Activated T-cell treated with anti-CD3 and anti-CD28 coated beads for 4 hours (primary cell): Measurements from ENCODE around the gene SSC4D.
"Not testable (repeated sequence)": the region's sequence is repeated elsewhere in the genome, so short reads cannot be mapped to it uniquely, and the experiment has no call there.

Source experiments
- DNase-seq: peaks from one replicate; pipeline ENCODE4 v3.0.0-alpha.2; 2020

The SSC4D gene

DNA sequence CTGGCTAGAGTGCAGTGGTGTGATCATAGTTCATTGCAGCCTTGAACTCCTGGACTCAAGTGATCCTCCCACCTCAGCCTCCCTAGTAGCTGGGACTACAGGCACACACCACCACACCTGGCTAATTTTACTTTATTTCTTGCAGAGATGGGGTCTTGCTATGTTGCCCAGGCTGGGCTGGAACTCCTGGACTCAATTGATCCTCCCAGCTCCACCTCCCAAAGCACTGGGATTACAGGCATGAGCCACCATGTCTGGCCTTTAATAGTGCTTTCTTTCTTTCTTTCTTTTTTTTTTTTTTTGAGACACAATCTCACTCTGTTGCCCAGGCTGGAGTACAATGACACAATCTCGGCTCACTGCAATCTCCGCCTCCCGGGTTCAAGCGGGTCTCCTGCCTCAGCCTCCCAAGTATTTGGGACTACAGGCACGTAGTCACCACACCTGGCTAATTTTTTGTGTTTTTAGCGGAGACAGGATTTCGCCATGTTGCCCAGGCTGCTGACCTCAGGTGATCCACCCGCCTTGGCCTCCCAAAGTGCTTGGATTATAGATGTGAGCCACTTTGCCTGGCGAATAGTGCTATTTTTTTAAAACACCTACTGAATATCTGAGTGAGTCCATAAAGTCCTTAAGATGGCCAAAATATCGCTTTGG lies 8.3 kb upstream of the SSC4D start:
- DNase-seq, result not testable (repeated sequence)

DNA sequence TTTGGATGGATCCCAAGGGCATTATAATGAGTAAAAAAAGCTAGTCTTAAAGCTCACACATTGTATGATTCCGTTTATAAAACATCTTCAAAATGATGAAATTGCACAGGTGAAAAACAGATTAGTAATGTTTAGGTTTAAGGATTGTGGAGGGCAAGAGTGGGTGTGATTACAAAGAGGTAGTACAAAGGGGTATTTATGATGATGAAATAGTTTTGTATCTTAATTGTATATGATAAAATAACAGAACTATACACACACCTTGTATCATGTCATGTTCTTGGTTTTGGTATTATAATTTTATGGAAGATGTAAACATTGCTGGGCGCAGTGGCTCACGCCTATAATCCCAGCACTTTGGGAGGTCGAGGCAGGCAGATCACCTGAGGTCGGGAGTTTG lies 2.8 kb upstream of the SSC4D start:
- no peak for DNase-seq

DNA sequence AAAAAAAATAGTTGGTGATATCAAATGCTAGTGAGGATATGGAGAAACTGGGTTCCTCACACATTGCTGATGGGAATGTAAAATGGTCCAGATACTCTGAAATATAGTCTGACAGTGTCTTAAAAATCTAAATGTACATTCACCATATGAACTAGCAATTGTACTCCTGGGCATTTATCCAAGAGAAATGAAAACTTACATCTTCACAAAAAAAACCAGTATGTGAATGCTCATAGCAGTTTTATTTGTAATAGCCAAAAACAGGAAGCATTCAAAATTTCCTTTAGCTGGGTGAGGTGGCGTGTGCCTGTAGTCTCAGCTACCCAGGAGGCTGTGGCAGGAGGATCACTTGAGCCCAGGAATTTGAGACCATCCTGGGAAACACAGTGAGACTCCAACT lies 2.1 kb upstream of the SSC4D start:
- DNase-seq, result no peak

DNA sequence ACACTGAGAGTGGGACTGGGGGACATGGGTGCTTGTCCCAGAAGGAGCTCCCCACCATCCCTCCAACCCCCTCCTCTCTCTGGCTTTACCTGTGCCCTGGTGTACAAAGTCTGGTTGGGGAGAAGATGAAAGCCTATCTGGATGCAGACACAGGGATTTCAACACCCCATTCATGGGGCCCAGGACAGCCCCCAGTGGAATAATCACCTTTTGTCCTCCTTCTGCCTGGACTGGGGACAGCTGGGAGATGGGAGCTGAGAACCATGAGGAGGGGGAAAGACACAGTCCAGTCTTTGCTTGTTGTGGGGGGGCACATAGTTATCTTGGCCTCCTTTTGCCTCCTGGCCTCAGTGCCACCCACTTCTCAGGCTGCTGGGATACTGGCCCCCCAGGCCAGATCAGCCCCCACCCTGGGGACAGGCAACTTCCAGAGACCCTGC lies 1.4 kb downstream of the SSC4D start:
- DNase-seq, result no peak

DNA sequence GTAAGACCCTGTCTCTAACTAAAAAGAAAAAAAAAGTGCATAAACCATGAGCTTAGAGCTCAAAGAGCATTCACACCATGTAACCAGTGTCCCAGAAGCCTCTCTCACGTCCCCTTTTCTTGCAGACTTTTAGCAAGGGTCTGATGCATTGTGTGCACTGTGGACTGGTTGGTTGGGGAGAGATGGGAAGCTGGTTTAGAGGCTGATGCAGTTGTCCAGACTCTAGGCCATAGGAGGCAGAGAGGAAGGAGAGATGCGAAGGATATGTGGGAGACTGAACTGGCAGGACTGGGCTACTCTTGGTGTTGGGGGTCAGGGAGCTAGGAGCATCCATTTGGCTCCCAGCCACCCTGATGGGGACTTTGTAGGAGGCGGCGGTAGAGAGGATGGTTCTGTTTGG lies 1.8 kb downstream of the SSC4D start:
- no peak for DNase-seq

DNA sequence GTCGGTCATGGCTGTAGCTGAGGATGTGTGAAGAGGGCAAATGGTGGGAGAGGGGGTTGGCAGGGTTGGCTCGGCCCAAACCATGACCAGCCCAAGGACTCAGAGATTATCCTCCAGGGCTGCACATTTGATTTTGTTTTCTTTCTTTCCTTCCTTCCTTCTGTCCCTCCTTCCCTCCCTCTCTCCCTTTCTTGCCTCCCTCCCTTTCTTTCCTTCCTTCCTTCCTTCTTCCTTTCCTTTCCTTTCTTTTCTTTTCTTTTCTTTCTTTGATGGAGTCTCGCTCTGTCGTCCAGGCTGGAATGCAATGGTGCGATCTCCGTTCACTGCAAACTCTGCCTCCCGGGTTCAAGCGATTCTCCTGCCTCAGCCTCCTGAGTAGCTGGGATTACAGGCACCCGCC lies 3.8 kb downstream of the SSC4D start:
- no peak for DNase-seq

DNA sequence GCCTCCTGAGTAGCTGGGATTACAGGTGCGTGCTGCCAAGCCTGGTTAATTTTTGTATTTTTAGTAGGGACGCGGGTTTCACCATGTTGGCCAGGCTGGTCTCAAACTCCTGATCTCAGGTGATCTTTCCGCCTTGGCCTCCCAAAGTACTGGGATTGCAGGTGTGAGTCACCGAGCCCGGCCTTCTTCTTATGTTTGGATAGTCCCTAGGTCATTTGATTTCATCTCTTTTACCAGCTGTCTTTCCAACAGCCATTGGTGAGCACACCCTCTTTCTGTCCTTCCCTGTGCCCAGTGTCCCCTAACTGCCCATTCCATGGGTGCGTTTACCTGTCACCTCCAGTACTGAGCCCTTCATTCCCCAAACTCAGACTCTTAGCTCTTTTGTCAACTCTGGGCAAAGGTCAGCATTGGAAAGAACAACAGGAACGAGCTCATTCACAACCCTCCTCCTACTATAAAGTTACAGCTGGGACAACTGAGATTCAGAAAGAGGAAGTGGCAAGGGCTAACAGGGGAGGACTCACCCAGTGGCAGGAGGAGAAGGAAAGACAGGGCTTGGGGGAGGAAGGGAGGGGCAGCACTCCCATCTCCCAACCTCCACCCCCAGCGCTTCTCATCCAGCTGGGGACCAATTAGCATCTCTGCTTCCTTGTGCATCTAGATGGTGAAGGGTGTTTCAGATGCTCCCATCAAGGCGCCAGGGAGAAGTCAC lies 5.6 kb downstream of the SSC4D start:
- DNase-seq, result no peak

DNA sequence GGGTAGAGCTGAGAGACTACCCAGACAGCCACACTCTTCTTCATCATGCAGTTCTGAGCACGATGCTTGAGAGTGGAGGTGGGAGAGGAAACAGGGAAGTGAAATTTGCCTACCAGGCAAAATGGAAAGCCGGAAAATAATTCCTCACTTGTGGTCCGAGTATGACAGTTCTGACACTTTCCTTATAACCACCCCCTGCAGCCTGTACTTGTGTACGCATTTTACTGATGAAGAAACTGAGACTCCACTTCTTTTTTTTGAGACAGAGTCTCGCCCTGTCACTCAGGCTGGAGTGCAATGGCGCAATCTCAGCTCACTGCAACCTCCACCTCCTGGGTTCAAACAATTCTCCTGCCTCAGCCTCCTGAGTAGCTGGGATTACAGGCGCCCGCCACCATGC lies 6.4 kb downstream of the SSC4D start:
- DNase-seq, result not testable (repeated sequence)

DNA sequence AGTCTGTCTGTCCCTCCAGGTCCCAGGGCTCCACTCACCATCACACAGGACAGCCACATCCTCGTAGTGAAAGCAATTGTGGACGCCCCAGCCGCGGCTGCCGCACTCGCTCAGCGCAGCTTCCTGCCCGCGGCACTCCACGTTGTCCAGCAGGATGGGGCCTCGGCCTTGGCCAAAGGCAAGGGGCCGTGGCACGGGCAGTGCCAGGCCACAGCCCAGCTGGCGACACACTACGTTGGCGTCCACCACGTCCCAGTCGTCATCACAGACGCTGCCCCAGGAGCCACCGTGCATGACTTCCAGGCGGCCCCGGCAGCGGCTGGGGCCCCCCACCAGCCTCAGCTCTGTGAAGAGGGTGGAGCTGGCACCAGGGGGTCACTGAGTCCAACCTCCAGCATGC lies 9.2 kb downstream of the SSC4D start:
- DNase-seq, result no peak

DNA sequence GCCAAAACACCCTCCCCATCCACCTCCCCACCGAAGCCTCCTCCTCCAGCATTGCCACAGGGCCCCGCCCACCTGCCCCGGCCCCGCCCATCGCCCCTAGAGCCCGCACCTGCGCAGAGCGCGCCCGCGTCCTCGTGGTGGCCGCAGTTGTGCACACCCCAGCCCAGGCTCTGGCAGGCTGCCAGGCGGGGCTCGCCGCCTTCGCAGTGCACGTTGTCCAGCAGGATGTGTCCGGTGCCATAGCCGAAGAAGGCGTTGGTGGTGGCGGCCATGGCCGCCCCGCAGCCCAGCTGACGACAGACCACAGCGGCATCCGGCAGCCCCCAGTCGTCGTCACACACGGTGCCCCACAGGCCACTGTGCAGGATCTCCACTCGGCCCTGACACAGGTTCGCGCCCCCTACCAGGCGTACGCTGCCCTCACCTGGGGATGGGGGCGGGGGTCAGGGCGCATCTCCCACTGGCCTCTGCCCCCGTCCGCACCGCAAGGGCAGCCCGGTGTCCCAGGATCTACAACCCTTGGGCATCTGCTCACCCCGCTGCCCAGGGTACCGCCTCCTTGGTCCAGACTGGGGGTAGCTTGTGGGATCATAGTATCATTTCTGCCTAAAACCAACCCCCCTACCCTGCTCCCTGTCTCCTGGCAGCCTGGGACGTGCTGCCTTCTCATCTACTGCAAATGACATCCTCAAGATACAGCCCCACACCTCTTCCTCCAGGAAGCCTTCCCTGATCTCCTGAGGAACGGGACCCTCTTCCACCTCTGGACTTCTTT lies 11.9 kb downstream of the SSC4D start:
- peak; percentile 86 for DNase-seq

DNA sequence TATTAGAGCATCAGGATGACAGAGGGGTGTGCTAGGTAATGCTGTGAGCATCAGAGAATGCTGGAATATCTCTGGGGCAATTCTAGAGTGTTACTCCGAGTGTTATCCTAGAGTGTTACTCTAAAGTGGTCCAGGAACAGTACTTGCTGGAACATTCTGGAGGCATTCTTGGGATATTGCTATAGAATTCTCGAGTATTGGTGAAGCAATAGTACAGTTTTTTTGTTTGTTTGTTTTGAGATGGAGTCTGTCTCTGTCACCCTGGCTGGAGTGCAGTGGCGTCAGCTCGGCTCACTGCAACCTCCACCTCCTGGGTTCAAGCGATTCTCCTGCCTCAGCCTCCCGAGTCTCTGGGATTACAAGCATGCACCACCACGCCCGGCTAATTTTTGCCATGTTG lies 12.6 kb downstream of the SSC4D start:
- DNase-seq, result no peak

DNA sequence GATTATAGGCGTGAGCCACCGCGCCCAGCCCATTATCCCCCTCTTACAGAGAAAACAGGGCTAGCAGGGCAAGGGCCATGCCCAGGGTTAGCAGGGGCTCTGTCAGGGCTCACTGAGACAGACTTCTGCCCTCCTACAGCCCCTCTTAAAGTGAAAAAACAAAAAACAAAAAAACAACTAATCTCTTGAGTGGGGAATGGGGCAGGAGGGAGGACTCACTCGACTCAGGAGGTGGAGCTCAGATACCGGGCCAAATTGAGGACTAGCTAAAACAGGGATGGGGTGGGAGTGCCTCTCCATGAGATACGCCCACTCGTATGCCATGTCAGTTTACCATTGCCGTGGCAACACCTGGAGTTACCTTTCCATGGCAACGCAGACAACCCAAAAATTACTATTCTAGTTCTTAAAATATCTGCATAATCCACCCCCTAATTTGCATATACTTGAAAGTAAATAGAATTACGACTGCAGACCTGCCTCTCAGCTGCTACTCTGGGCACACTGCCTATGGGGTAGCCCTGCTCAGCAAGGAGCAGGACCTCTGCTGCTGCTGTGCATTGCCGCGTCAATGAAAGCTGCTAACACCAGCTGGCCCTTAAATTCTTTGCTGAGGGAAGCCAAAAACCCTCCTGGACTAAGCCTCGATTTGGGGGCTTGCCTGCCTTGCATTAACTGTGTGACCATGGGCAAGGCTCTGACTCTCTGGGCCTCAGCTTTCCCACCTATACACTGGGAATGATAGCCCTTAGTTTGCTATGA lies 13.4 kb downstream of the SSC4D start:
- no peak for DNase-seq

DNA sequence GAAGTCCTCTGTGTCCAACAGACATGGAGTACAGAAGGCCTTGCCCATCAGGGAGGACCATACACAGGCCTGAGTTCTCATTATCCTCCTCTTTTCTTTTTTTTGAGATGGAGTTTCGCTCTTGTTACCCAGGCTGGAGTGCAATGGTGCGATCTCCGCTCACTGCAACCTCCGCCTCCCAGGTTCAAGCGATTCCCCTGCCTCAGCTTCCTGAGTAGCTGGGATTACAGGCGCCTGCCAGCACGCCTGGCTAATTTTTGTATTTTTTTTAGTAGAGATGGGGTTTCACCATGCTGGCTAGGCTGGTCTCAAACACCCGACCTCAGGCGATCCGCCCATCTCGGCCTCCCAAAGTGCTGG lies 13.9 kb downstream of the SSC4D start:
- DNase-seq, result not testable (repeated sequence)

DNA sequence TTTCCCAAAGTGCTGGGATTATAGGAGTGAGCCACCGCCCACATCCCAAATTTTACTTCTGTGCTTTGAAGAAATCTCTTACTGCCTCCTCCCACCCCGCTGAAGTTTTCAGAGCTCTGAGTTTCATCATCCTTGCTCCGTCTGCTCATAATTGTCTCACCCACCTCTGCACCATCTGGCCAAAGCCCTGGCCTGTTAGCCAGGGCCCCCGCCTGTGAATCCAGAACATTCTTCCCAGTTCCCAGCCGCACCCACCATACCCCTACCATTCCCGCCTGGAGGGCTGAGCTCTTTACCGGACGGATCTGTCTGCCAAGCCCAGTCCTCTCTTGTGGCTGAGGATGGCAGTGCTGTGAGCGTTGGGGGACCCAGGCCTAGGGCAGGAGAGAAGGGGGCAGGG lies 14.5 kb downstream of the SSC4D start:
- no peak for DNase-seq

DNA sequence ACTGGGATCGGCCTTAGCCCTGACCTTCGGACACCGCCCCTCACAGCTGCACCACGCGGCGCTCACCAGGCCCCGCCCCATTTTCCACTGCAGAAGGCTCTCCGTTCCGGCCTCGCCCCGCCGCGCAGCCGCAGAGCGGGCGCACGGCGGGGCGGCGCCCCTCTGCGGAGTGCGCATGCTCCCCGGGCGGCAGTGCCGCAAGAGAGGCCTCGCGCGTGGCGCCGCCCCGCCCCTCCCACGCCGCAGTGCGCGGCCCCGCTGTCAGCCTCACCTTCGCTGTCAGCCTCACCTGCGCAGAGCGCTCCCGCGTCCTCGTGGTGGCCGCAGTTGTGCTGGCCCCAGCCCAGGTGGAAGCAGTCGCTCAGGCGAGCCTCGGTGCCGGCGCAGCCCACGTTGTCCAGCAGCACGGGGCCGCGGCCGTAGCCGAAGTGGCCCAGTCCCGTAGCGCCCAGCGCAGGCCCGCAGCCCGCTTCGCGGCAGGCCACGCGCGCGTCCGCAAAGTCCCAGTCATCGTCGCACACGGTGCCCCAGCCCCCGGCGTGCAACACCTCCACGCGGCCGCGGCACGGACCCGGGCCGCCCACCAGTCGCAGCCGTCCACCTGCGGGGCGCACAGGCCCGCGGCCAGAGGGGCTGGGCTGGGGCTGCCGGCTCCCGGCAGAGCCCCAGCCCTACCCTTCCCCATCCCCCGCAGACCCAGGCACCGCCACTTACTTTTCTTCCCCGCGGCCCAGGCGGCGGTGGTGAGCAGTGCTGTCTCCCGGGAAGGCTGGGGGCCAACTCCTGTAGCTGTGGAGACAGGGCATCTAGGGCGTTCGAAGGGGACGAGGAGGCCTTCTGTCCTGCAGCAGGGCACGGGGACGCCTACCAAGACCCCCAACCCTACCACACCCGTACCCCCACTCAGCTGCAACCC lies 16.1 kb downstream of the SSC4D start:
- peak; percentile 87 for DNase-seq

DNA sequence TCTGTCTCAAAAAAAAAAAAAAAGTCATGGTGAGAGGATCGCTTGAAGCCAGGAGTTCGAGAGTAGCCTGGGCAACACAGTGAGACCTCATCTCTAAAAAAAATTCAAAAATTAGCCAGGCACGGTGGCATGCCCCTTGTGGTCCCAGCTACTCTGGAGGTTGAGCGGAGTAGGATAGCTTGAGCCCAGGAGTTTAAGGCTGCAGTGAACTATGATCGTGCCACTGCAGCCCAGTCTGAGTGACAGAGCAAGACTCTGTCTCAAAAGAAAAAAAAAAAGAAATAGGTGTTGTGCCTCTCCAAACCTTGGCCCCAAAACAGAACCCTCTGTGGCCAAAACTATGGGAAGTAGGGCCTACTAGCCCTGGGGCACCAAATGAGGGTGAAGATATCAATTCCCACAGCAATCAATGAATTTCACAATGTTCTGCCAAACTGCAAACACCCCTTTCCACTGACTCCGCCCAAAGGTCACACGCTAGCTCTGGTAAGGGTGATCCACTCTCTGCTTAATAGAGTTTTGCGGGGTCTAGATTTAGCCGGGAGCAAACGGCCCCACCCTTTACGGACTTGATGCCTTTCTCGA lies 16.9 kb downstream of the SSC4D start:
- DNase-seq, result no peak

DNA sequence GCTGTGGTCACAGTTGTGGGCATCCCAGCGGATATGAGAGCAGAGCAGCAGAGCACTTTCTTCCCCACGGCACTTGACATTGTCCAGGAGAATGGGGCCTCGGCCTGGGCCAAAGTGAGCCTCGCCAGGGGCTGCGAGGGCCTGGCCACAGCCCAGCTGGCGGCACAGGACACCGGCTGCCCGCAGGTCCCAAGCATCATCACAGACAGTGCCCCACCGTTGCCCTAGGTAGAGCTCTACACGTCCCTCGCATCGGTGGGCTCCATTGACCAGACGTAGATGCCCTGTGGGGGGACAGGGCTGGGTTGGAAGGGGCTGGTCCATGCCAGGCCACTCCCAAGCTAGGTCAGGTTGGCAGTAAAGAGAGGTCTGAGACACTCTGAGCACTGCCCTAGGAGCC lies 19.4 kb downstream of the SSC4D start:
- no peak for DNase-seq

DNA sequence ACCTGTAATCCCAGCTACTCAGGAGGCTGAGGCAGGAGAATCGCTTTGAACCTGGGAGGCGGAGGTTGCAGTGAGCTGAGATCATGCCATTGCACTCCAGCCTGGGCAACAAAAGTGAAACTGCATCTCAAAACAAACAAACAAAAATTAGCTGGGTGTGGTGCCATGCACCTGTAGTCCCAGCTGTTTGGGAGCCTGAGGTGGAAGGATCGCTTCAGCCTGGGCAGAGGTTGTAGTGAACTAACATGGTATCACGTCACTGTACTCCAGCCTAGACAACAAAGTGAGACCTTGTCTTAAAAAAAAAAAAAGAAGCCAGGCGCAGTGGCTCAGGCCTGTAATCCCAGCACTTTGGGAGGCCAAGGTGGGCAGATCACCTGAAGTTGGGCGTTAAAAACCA lies 21.7 kb downstream of the SSC4D start:
- not testable (repeated sequence) for DNase-seq

DNA sequence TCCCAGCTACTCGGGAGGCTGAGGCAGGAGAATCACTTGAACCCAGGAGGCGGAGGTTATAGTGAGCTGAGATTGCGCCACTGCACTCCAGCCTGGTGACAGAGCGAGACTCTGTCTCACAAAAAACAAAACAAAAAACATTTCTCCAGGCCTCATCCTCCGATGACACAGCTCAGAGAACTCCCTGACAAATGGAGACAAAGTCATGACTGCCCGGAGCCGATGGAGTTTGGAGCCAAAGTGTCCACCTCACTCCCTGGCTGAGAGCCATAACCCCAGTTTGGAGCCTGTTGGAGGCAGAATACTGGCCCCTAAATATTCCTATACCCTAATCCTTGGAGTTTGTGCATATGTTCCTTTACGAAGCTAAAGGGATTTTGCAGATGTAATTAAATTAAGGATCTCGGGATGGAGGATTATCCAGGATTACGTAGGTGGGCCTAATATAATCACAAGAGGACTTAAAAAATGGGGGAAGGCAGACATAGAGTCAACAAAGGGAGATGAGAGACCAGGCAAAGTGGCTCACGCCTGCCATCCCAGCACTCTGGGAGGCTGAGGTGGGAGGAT lies 22.7 kb downstream of the SSC4D start:
- DNase-seq, result no peak

DNA sequence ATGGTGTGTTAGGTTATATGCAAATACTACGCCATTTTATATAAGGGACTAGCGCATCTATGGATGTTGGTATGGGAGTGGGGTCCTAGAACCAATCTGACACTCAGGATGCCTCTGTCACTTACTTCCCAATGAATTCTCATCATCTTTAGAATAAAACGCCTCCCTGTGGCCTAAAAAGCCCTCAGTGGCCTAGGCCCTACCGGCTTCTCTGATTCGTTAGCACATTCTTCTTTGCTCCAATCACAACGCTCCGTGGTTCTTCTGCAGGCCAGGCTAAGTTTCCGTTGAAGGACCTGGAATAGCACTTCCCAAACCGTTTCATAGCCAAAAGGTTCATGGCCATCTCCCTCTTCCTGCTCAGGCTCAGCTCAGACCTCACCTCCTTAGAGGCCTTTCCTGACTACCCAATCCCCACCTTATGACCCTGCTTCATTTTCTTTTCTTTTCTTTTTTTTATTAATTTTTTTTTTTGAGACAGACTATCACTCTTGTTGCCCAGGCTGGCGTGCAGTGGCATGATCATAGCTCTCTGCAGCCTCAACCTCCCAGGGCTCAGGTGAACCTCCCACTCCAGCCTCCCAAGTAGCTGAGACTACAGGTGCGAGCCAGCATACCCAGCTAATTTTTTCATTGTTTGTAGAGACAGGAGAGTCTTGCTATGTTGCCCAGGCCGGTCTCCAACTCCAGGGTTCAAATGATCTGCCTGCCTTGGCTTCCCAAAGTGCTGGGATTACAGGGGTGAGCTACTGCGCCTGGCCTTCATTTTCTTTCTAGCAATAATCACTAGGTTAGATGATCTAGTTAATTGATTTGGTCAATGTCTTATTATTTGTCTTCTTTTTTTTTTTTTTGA lies 26.2 kb downstream of the SSC4D start:
- DNase-seq, result no peak

DNA sequence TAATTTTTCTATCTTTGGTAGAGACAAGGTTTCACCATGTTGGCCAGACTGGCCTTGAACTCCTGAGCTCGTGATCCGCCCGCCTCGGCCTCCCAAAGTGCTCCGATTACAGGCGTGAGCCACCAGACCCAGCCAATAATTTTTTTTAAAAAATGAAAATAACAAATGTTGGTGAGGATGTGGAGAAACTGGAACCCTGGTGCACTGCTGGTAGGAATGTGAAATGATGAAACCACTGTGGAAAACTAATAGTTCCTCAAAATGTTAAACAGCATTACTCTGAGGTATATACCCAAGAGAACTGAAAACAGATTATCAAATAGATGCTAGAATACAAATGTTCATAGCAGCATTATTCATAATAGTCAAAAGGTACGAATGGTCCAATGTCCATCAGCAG lies 27.7 kb downstream of the SSC4D start:
- DNase-seq, result no peak
